Fibroblast of mammary gland (primary cell): Measurements from ENCODE around the gene CUBN.

ENCODE experiments used
- DNase-seq: peaks from one replicate; pipeline ENCODE4 v3.0.0-alpha.2; 2010; ENCODE audit warnings: low read depth
- H3K4me3 ChIP-seq: 2 replicates; pipeline ENCODE4 v1.5.1; 2011; ENCODE audit warnings: low read depth, mild to moderate bottlenecking, low read length, moderate library complexity; ENCODE audit not compliant: control insufficient read depth
- CTCF ChIP-seq: conservative IDR thresholded peaks from 2 replicates; pipeline ENCODE4 v1.5.1; 2011; ENCODE audit warnings: low read depth, low read length, inconsistent platforms; ENCODE audit not compliant: control insufficient read depth, insufficient read depth

The CUBN gene

GRCh38 chr10:17003151-17003550 lies 126.5 kb downstream of the CUBN start:
- no peak for TF ChIP-seq CTCF
- H3K4me3 ChIP-seq: no peak overlapping the region
- DNase-seq: peak; percentile 96

GRCh38 chr10:17001961-17002749 lies 127.5 kb downstream of the CUBN start:
- no peak overlapping the region for H3K4me3 ChIP-seq
- peak; percentile 99 for DNase-seq
- TF ChIP-seq CTCF: no peak

- H3K4me3 ChIP-seq: no peak overlapping the region
- peak; percentile 79 for DNase-seq
- no peak for TF ChIP-seq CTCF
These were observed 128.3 kb downstream of the CUBN start for GRCh38 chr10:17001297-17001744.

- no peak for TF ChIP-seq CTCF
- peak; percentile 36 for DNase-seq
- H3K4me3 ChIP-seq: no peak overlapping the region
These were observed 129.8 kb downstream of the CUBN start for GRCh38 chr10:16999665-17000451.

GRCh38 chr10:16996530-16996964 lies 133.1 kb downstream of the CUBN start:
- H3K4me3 ChIP-seq: no peak overlapping the region
- TF ChIP-seq CTCF: no peak
- peak; percentile 54 for DNase-seq

GRCh38 chr10:16995867-16996529 lies 133.6 kb downstream of the CUBN start:
- H3K4me3 ChIP-seq: no peak overlapping the region
- TF ChIP-seq CTCF: no peak
- DNase-seq: peak; percentile 49
